Uterus (tissue), 4 donors: ENCODE data around the gene ERMARD. TPM values are rescaled to one million over a fixed set of nuclear protein-coding genes. Genes with fewer than 3 reads are reported as not detected.

Experiments
- DNase-seq, 2 donors: peaks; one replicate each; pipeline ENCODE4 v3.0.0-alpha.2; 2019 to 2020
- H3K27ac ChIP-seq, 2 donors: fragments of 200-600 bp; sonication (generic); 1 replicate in 1 of 2; 2 replicates in 1 of 2; pipeline ENCODE4 v1.5.1; 2016 to 2018
- H3K27me3 ChIP-seq, 2 donors: fragments of 200-600 bp; sonication (generic); one replicate each; pipeline ENCODE4 v1.5.1; 2018 to 2019; ENCODE audit warnings: control low read depth in 1 of 2
- H3K36me3 ChIP-seq, 2 donors: fragments of 200-600 bp; sonication (generic); one replicate each; pipeline ENCODE4 v1.5.1; 2019; ENCODE audit warnings: control low read depth in 1 of 2
- H3K4me1 ChIP-seq, 2 donors: fragments of 200-600 bp; sonication (generic); one replicate each; pipeline ENCODE4 v1.5.1; 2018 to 2019; ENCODE audit warnings: control low read depth in 1 of 2
- H3K4me3 ChIP-seq, 2 donors: fragments of 200-600 bp; sonication (generic); 1 replicate in 1 of 2; 2 replicates in 1 of 2; pipeline ENCODE4 v1.5.1; 2018 to 2019; ENCODE audit warnings: mild to moderate bottlenecking in 1 of 2
- H3K9me3 ChIP-seq, 2 donors: fragments of 200-600 bp; sonication (generic); one replicate each; pipeline ENCODE4 v1.5.1; 2019; ENCODE audit warnings: control low read depth in 1 of 2
- CTCF ChIP-seq, 4 experiments: fragments of 200-600 bp in 2 of 4; fragments of 450-650 bp in 2 of 4; sonication (generic) in 2 of 4; IDR thresholded peaks; one replicate each; pipeline ENCODE4 v1.5.1; 2016 to 2019; ENCODE audit warnings: antibody characterized with exemption in 4 of 4, mild to moderate bottlenecking in 2 of 4, moderate library complexity in 1 of 4
- POLR2A ChIP-seq, 2 donors: fragments of 450-650 bp; IDR thresholded peaks; one replicate each; pipeline ENCODE4 v1.6.1; 2016; ENCODE audit warnings: antibody characterized with exemption in 2 of 2, mild to moderate bottlenecking in 1 of 2, moderate library complexity in 1 of 2
- intact Hi-C: fragments of 100-400 bp; cut with DNase I; formaldehyde crosslinking; loops from one replicate; pipeline ENCODE4 v1.15.1; 2023; ENCODE audit warnings: low total_unique reads
- total RNA-seq, 4 donors: library from RNA; depleted of rRNA in 3 of 4; stranded (reverse); fragments of >200 nt in 3 of 4; gene quantifications; one replicate each; pipeline versions ENCODE4 v1.1.0 to v1.2.4, GENCODE V29; 2014 to 2023
- donor health status: DM: yes; HTN: yes; CAD: no.

ERMARD gene
- total RNA-seq, 4 donors from 2014 or later, result 13.5 to 37.1 (median 28.6) TPM

- no peaks in the 10 kb centered on the region for H3K36me3 ChIP-seq
- no peaks in the 10 kb centered on the region for H3K4me1 ChIP-seq
- H3K27ac ChIP-seq, result no peak overlapping the region
- H3K27me3 ChIP-seq, result no peaks in the 10 kb centered on the region
- TF ChIP-seq CTCF (IDR thresholded peaks at IDR 0.05) (no peak), POLR2A (IDR thresholded peaks at IDR 0.05) (no peak)
- DNase-seq, result no peak
- no peak overlapping the region for H3K4me3 ChIP-seq
- no peaks in the 10 kb centered on the region for H3K9me3 ChIP-seq
- intact Hi-C loops, result no loop called here
Observed at GRCh38 chr6:169720207-169720855, 31.1 kb upstream of the ERMARD start.

DNA sequence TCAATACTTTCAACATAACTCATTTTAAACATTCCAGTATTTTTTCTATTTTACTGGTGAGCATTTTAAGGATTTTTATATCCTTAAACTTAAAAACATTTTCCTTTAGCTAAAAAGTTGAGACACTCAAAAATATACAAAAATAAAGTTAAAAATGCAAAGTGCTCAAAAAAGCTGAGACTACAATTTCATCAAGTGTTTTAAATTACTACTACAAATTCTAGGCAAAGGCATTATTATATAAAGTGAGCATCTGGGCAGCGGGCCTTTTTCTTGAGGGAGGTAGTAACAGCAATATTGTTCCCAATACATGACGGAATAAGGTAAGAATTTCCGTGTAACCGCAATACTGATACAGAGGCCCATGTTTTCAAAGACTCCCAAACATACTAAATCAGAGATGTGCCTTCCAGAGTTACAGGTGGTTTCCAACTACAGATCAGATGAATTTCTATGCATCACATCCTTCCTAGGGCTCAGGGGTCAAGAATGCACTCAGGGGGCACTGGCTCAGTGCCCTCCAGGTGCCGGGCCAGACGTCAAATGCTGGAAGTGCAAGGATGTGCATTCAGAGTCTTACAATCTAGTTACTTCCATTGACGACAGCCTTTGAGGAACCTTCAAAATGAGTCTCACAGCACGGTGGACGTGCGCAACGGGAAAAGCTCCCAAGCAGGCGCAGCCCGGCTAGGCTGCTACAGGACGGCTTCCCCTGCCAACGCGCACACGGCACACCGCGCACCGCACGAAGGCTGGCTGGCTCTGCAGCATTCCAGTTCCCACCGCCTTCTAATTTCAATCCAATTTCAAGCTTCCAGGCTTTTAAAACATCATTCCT lies 28.8 kb upstream of the ERMARD start:
- DNase-seq, result peak in 1 of 2 donors; percentile 26
- H3K9me3 ChIP-seq, result no peaks in the 10 kb centered on the region
- H3K36me3 ChIP-seq, result no peaks in the 10 kb centered on the region
- TF ChIP-seq CTCF (IDR thresholded peaks at IDR 0.05) (no peak), POLR2A (IDR thresholded peaks at IDR 0.05) (no peak)
- intact Hi-C loops, result no loop called here
- no peaks in the 10 kb centered on the region for H3K27me3 ChIP-seq
- H3K27ac ChIP-seq, result peak overlapping the region; percentile 93 to 94
- H3K4me3 ChIP-seq, result peak overlapping the region; percentile 44 to 71
- H3K4me1 ChIP-seq, result no peaks in the 10 kb centered on the region

DNA sequence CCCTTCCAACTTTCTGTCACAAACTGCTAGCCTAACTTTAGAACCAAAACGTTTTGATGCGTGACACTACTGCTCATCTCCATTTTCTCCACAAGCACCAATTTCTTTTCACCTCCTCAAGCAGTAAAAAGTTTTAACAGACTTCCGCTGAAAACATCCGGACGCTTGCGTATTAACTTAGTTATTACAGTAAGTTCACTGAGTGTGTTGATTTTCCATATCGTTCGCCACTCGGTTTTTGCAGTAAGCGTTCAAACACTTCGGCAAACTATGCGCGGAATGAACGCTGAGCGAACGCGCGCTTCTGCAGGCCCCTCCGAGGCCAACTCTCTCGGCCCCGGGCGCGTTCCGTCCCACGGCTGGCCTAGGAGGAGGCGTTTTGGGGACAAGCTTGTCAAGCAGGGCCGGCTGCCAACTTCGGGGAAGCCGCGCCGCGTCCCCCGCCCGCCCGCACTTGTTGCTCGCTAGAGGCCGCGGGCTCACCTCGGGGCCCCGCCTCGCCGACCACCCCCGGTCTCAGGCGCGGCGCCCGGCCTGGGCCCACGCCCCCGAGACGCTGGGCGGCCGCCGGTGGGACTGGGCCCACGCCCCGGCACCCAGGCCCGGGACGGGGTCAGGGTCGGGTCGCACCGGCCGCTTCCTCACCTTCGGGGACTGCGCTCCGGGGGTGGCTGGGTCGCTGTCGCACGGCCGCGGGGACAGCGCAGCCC lies 28.1 kb upstream of the ERMARD start:
- no peaks in the 10 kb centered on the region for H3K27me3 ChIP-seq
- H3K4me3 ChIP-seq, result peak overlapping the region; percentile 44 to 71
- no peaks in the 10 kb centered on the region for H3K4me1 ChIP-seq
- TF ChIP-seq POLR2A (IDR thresholded peaks at IDR 0.05), result peak in 1 of 2 donors; percentile 32
- no peak for TF ChIP-seq CTCF (IDR thresholded peaks at IDR 0.05)
- no peaks in the 10 kb centered on the region for H3K36me3 ChIP-seq
- H3K9me3 ChIP-seq, result no peaks in the 10 kb centered on the region
- peak; percentile 71 to 73 for DNase-seq
- intact Hi-C loops, result no loop called here
- H3K27ac ChIP-seq, result peak overlapping the region; percentile 93 to 94

DNA sequence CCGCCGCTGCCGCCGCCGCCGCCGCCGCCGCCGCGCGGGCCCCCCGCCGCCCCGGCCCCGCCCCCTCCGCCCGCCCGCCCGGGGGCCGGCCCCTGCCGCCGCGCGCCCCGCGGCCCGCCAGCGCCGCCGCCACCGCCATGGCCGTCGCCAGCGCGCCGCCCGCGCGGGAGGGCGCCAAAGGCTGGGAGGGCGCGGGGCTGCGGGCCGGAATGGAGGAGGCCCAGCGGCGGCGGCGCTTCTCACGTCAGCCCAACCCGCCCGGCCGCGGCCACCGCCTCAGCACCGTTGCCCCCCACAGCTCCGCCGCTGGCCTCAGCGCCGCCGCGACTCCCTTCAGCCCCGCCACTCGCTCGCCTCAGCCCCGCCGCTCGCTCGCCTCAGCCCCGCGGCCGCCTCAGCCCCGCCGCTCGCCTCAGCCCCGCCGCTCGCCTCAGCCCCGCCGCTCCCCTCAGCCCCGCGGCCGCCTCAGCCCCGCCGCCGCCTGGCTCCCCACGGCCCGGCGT lies 27.4 kb upstream of the ERMARD start:
- H3K27me3 ChIP-seq, result no peaks in the 10 kb centered on the region
- DNase-seq, result peak in 1 of 2 donors; percentile 25
- H3K4me1 ChIP-seq, result no peaks in the 10 kb centered on the region
- peak overlapping the region; percentile 94 to 96 for H3K27ac ChIP-seq
- no peaks in the 10 kb centered on the region for H3K36me3 ChIP-seq
- no peaks in the 10 kb centered on the region for H3K9me3 ChIP-seq
- H3K4me3 ChIP-seq, result peak overlapping the region; percentile 55 to 75
- intact Hi-C loops, result no loop called here
- peak in 1 of 2 donors; percentile 19 for TF ChIP-seq POLR2A (IDR thresholded peaks at IDR 0.05)
- no peak for TF ChIP-seq CTCF (IDR thresholded peaks at IDR 0.05)
